Umbilical cord (tissue), 2 donors: Measurements from ENCODE around the gene SULT1A1. TPM values are rescaled to one million over a fixed set of nuclear protein-coding genes. Genes with fewer than 3 reads are reported as not detected.
"Not testable (repeated sequence)": the region's sequence is repeated elsewhere in the genome, so short reads cannot be mapped to it uniquely, and the experiment has no call there.

Experiments
- DNase-seq: peaks from one replicate; pipeline ENCODE4 v3.0.0-alpha.2; 2015; ENCODE audit warnings: low spot score
- total RNA-seq: library from RNA; depleted of rRNA; stranded (reverse); fragments of >200 nt; gene quantifications from one replicate; pipeline ENCODE4 v1.2.3, GENCODE V29; 2014; ENCODE audit warnings: low replicate concordance; ENCODE audit not compliant: insufficient read depth

Gene SULT1A1
- total RNA-seq, 1 donor from 2014 or later, result 1.7 TPM

GRCh38 chr16:28591355-28591754 is 18.5 kb downstream of the SULT1A1 start:
- no peak for DNase-seq

GRCh38 chr16:28590384-28591340 is 19.2 kb downstream of the SULT1A1 start:
- no peak for DNase-seq

- DNase-seq, result no peak
These were observed 19.9 kb downstream of the SULT1A1 start for GRCh38 chr16:28589930-28590329.

- DNase-seq, result no peak
These were observed 20.8 kb downstream of the SULT1A1 start for GRCh38 chr16:28589069-28589468.

- no peak for DNase-seq
These were observed 22.5 kb downstream of the SULT1A1 start for GRCh38 chr16:28587386-28587785.

GRCh38 chr16:28586466-28586865 is 23.4 kb downstream of the SULT1A1 start:
- no peak for DNase-seq

- DNase-seq, result no peak
These were observed 24.2 kb downstream of the SULT1A1 start for GRCh38 chr16:28585674-28586073.

- no peak for DNase-seq
These were observed 29.0 kb downstream of the SULT1A1 start for GRCh38 chr16:28580726-28581315.

GRCh38 chr16:28575446-28576109 is 34.3 kb downstream of the SULT1A1 start:
- DNase-seq, result no peak

- DNase-seq, result no peak
These were observed 34.9 kb downstream of the SULT1A1 start for GRCh38 chr16:28574925-28575324.

GRCh38 chr16:28573738-28574718 is 35.8 kb downstream of the SULT1A1 start:
- DNase-seq, result no peak

- peak; percentile 77 for DNase-seq
These were observed 36.9 kb downstream of the SULT1A1 start for GRCh38 chr16:28572696-28573510.

GRCh38 chr16:28569968-28570752 is 39.7 kb downstream of the SULT1A1 start:
- no peak for DNase-seq

GRCh38 chr16:28569021-28569420 is 40.8 kb downstream of the SULT1A1 start:
- DNase-seq, result no peak

GRCh38 chr16:28567292-28567691 is 42.6 kb downstream of the SULT1A1 start:
- no peak for DNase-seq

GRCh38 chr16:28566233-28566925 is 43.5 kb downstream of the SULT1A1 start:
- DNase-seq, result not testable (repeated sequence)

GRCh38 chr16:28563218-28563617 is 46.6 kb downstream of the SULT1A1 start:
- no peak for DNase-seq

- no peak for DNase-seq
These were observed 47.6 kb downstream of the SULT1A1 start for GRCh38 chr16:28562199-28562598.
